Measurements from ENCODE around the gene PIGS.

The PIGS gene

DNA sequence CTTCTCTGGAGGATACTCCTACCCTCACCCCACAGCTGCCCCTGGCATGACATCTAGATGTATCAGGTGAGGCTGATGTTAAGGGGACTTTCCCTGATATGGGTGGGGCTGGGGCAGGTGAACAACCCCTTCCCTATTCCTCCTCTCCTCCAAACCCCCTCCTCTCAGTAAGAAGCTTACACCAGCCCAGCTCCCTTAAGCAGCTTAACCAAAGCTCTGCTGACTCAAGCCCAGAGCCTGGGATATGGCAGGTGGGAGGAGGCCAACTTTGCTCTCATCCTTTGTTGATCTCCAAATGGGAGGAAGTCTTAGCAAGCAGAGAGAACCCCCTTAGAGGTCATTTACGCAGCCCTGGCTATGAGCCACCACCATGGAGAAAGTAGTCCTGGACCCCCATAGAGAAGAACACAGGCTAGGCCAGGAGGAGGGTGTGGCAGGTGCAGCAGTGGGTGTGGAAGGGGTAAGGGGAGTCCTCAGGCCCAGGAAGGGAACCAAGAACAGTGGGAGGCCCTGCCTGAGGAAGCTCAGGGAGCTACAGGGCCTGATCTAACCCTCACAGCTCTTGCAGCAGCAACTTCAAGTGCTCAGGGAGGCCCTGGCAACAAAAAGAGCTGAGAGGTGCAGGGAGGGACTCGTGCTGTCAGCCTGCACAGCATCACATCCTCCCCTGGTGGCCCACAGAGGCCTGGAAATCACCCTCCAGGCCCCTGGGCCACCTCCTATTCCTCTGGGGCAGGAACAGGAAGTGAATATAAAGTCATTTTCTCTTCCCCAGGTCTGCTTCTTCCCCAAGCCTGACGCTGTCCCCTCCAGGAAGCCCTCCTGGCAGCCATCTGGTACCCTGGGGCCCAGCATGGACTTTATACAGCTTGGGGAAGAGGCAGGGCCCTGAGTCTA lies 21.8 kb downstream of the PIGS start:
- DNase-seq, result no peak

DNA sequence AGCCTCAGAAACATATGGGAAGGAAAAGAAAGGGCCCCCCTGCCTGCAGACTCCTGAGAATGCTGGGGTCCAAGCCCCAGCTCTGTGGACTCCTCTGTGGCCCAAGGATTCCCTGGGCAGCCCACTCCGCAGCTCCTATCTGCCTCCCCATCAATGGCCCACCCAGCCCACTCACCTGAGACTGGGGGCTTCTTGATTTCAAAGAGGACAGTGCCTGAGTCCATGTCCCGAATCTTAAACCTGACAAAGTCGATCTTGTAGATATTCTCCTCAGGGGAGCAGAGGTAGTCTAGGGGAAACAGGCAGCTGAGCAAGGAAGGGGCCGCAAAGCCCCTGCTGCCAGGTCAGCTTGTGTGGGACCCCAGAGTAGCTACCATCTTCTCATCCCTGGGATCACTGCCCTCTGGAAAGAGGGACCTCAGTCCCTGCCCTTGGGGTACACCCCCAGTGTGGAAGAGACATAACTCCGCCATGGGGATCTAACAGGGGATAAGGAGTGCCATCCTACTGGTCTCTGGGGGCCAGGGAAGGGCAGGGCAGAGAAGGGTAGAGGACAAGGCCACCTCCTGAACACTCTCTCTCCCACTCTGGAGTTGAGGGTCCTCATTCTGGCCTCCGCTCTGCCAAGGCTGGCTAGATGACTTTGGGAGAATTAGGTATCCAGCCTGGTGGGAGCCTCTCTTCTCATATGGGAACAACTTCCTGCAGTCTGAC lies 22.8 kb downstream of the PIGS start:
- no peak for DNase-seq

DNA sequence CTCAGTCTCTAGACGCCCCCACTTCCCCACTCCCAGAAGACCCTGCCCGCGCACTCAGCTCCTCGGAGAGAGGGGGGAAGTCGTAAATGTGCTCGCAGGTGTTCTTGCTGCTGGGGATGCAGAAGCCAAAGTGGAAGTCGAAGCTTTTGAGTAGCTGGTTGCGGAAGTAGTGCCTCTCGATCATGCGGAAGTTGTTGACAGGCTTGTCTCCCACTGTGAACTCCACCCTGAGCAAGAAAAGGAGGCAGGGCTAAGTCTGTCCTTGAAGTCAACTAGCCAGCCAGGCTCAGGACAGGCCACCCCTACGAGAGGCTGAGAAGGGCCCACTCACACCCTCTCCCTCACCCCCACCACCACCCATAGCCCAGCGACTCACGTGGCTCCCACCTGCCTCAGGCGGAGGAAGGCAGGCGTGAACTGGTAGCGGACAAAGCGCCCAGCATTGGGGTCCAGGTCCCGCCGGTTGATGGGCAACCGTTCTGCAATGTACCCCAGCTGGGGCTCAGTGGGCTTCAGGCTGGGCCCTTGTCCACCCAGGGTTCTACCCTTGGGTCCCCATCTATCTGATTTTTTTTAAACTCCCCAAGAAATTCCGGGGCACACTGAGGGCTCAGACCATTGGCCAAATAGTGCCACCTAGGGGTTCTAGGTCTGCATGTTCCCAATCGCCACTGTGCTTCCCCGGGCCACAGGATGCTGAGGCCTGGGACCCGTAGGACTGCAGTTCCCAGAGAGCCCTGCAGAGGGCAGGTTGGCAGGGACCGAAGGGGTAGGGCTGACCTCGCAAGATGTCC lies 23.5 kb downstream of the PIGS start:
- DNase-seq, result no peak

DNA sequence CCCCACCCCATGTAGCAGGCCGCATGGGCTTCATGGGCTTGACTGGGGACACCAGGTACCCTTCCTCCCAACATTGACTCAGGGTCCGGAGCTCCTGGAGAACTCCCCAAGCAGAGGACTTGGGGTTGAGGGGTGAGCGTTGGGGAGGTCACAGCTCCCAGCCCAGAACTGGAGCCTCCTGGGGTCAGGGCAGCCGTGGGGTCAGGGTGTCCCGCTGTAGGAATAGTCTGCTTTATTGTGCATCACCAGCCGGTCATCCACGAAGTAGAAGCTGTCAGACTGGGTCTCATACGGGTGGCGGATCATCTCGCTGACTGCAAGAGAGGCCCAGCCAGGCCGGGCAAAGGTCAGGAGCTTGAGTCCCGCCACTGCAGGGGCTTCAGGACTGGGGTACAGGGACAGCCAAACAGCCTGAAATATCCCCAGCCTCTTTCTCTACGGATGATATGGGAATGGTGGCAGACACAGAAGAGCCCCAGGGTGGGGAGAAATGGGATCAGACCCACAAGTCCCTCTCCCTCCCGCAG lies 24.2 kb downstream of the PIGS start:
- no peak for DNase-seq

DNA sequence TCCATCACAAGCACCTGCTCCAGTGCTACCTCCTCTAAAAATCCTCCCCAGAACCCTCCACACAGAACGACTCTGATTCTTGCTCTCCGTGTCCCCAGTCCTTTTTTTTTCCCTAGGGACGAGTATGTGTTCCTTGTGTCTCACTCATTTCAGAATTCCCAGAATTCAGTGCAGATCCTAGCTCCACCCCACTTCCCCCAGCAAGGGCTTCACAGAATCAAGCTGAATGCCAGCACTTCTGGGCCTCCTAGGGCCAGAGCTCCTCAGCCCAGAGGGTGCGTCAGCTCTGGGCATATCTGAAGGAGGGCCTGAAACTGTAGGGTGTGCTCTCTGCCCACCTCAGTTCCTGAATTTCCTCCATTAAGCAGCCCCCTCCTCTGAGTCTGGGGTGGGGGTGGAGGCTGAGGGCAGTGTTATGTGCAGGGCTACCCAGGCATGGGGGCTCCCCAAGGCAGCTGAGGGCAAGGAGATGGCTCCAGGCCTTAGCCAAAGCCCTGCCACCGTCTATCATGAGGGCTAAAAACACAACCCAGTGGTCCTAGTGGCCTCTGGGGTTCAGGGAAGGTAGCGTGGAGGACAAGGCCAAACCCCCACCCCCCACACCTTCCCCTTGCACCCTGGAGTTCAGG lies 25.4 kb downstream of the PIGS start:
- no peak for DNase-seq

DNA sequence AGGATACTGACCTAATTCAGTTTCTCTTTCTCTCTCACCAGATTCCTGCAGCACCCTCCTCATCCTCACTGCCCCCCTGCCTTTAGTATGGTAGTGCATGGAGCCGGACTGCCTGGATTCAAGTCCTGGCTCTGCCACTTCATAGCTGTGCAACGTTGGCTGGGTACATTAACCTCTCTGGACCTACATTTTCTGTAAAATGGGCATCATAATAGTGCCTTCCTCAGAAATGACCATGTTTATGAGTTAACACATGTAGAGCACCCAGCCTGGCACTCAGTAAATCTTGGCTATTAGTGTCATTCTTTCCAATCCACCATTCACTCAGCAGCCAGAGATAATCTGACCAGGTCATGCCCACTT lies 26.2 kb downstream of the PIGS start:
- DNase-seq, result no peak

DNA sequence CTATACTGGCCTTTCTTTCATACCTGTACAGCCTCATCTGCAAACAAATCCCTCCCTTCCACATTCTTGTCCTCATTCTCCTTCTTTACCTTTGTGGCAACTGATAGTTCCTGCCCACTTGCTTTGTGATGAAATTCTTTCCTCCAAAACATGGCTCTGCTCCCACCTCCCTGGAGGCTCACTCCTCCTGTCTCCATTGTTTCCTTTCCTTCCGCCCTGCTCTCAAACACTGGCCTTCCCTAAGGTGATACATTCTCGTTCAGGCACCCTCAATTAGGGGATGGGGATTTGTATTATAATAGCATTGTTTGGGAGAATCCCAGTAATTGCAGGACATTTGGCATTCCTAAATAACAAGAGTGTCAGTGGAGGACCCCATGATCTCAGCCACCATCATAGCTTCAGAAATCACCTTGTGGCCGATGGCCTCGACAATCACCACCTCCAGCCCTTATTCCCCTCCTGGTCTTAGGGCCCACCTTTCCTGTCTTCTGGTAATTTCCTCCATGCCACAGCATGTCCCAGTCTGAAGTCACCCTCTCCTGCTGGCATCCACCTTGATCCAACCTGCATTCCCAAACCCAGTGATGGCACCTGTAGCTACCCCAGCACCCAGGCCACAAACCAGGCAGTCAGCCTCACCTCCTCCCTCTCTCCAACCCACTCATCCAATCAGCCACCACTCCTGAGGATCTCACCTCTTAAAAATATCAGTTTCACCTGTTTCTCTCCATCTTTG lies 26.8 kb downstream of the PIGS start:
- no peak for DNase-seq

DNA sequence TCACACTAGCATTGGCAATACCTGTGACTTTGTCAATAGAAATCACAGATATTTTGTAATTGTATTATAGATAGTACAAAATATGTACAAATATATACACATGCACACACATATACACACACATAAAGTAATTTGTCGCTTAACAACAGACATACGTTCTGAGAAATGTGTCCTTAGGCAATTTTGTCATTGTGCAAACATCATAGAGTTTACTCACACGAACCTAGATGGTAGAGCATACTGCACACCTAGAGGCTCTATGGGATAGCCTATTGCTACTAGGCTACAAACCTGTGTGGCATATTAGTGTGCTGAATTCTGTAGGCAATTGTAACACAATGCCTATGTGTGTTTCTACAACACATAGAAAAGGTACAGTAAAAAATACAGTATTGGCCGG lies 29.9 kb downstream of the PIGS start:
- DNase-seq, result no peak

DNA sequence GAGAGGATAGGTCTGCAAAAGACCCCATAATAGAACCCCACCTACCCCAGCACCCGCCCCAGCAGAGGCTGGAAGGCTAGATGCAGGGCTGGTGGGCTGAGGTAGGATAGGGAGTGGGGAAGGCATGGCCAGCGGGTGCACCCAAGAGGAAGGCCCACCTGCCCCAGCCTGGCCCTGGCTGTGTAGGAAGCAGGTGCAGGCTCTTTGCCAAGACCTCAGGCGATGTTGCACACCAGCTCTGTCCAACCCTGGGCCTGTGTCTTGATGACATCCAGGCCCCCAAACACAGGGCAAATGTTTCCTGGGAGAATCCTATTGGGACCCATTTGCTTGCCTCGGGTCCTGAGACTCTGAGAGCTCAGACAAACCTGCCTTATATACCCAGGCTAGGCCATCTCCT lies 31.1 kb downstream of the PIGS start:
- no peak for DNase-seq

DNA sequence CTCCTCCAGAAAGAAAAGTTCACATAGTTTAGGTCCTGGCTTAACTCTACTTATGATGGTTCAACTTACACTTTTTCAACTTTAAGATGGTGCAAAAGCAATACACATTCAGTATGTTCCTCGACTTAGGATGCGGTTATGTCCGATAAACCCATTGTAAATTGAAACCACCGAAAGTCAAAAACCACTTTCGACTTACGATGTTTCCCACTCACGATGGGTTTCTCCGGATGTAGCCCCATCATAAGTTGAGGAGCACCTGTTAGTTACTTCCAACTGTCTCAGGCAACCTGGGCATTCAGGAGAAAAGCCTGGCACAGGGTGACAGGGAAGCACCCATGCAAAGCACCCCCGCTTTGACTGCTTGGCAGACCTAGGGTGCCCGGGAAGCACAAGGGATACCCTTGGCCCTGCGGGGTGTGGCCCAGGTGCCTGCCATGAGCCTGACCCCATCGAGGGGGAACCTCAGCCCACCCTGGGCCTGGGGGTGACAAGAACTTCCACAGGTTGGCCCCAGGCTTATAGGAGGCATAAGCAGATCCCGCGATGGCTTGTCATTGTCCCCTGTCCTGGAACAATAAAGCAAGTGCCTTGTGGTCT lies 32.9 kb downstream of the PIGS start:
- DNase-seq, result no peak

DNA sequence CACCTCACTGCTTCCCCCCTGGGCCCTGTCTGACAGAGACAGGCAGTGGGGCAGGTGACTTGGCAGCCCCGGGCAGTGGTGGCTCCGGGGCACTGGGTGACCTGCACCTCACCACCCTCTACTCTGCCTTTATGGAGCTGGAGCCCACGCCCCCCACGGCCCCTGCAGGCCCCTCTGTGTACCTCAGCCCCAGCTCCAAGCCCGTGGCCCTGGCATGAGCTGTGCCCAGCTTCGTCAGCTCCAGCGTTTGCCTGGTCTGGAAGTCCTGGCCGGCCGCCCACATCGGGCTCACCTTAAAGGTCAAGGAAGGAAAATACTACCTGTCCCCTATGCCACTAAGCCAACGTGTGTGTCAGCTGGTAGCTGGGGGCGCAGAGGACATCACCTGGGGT lies 34.1 kb downstream of the PIGS start:
- no peak for DNase-seq

DNA sequence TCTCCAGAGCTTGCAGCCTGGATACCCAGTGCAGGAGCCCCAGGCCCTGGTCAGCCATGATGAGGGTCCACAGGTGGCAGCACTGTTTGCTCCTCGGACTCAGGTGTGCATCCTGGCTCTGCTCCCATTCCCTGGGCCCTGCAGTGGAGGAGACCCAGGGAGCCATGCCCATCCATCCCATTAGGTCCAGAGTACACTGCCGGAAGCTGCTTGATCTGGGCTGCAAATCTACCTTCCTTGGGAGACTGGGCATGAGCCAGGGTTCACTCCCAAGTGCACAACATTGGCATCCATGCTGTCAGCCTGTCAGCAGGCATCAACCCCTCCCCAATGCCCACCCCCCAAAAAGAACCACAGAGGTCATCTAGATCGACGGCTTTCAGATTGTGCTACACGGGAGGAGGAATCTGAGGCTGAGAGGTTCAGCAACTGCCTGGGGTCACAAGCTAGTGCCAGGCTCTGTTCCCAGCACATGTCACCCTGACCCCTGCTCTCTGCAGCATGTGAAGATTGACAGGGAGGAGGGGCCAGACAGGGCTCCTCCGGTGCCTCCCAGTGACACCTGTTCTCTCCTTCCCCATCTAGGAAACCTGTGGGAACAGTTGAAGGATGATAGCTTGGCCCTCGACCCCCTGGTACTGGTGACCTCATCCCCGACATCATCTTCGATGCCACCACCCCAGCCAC lies 34.6 kb downstream of the PIGS start:
- DNase-seq, result no peak

DNA sequence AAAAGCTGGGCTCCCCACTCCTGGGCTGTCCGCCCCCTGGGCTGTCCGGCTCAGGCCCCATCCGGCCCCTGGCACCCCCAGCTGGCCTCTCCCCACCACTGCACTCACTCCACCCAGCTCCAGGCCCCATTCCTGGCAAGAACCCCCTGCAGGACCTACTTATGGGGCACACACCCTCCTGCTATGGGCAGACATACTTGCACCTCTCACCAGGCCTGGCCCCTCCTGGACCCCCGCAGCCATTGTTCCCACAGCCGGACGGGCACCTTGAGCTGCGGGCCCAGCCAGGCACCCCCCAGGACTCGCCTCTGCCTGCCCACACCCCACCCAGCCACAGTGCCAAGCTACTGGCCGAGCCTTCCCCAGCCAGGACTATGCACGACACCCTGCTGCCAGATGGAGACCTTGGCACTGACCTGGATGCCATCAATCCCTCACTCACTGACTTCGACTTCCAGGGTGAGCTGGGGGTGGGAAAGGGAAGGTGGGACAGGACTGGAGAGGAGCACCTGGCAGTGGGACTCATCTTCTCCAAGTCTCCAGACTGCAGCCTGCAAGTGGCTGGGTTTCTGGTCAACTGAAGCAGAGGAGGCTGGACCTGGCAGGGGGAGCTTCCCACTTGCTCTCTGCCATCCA lies 36.5 kb downstream of the PIGS start:
- DNase-seq, result no peak

DNA sequence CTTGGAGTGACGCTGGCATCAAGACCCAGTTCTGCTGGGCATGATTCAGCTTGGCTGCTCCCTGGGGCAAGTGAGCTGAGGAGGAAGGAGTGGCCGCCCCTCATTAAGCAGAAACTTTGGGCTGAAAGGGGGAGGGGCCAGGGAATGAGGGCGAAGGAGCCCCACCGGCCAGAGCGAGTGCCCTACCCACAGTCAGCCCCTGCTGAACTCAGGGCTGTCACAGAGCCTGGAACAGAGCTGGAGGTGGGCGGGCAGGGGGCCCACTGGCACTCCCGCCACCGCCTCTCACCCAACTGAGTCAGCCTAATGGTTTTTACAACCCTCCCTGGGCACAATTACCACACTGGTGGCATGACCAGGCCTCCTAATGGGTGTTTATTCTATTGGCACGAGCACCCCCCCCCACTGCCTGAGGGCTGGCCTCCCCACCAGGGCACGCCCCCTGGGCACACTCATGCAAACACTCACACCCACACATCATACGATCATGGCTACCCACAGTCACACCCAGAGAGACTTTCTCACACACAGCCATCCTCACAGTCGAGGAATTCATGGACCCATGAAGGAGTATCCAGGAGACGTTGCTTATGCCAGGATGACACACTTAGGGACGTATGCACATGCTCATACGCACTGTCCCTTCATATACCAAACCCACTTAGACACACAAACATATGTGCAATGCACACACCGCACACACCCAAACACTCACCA lies 38.1 kb downstream of the PIGS start:
- no peak for DNase-seq

DNA sequence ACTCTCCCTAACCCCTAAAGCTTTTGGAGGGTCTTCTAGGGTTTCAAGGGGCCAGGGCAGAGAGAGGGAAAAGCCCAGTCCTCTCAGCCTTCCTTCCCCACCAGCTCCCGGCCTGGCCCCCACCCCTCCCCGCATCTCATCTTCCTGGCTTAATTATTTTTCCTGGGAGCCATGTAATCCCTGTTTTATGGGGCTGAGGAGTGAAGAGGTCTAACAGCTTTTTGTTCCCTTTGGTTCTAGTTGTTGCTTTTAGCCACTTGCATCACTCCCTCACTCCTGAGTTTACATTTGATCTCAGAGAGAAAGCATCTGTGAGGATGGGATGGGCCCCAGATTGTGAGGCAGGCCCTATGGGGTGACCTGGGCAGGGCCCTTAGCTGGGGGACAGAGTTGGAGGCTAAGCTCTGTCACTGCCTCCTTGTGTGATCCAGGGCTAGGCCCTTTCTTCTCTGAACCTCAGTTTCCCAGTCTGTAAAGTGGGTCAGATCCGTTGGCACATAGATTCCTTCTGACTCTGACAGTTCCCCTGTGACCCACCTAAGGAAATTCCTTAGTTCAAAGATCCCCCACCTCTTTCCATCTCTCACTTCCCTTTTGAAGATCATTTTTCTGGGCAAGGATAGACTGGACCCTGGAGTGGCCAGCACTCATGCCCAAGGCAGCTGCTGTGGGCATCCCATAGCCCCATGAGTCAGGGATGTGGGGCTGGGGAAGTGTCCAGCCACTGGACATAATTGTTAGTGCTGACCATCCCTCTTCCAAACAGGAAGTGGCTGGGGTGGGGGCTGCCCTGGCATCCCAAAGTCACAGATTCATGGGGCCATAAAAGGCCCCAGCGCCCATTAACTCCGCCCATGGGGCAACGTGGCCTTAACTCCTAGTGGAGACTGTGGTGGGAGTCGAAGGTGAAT lies 39.0 kb downstream of the PIGS start:
- DNase-seq, result no peak

DNA sequence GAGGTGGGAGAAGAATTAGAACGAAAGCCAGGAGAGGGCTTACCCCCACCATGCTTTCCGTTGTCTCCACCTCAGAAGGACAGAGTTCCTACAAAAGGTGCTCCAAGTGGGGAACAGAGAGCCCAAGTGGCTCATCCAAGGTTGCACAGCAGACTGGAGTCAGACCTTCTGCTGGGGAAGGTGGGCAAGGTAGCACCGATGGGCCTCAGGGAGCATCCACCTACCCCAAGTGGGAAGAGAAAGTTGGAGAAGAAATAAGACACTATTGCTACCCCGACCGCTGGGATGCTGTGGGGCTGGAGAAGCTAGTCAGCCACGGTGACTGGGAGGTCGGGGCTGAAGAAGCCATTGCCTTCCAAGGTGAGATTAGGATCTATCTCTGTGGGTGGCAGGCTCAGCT lies 40.4 kb downstream of the PIGS start:
- no peak for DNase-seq

DNA sequence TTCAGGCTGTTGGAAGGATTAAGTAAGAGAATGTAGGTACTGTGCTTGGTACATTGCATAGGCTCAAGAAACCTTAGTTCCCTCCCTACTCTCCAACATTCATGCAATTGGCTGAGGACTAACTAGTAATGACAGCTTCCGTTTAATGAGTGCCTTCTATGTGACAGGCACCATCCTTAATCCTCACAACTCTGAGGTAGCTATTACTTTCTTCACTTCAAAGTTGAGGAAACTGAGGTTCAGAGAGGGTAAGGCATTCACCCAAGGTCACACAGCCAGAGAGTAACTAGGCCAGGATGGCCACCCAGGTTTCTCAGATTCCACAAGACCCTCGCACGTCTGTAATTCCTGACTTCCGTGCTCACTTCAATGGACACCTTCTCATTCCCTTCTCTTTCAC lies 41.1 kb downstream of the PIGS start:
- DNase-seq, result no peak

DNA sequence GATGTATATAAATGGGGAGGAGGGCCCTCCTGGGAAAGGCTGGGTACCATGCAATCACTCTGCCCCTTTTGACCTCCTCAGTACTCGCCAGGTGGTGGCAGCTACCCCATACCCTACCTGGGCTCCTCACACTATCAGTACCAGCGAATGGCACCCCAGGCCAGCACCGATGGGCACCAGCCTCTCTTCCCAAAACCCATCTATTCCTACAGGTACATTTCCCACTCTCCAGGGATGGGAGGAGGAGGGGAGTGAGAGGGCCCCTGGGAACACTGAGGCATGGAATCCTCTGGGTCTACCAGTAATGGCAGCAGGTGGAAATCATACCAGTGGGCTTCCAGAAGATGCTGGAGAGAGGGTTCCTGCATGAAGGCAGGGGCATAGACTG lies 42.3 kb downstream of the PIGS start:
- no peak for DNase-seq

Data from activated gamma-delta T cell (primary cell).